GM18505 (cell line): ENCODE data around the gene ZBTB7C.

Source experiments
- ATAC-seq: cut with Tn5 transposase; IDR thresholded peaks from one replicate; pipeline ENCODE4 v1.9.1; 2021; ENCODE audit not compliant: unreplicated experiment
- POLR2A ChIP-seq: IDR thresholded peaks from 4 replicates; pipeline ENCODE4 v1.6.1; 2011; ENCODE audit warnings: borderline replicate concordance; ENCODE audit not compliant: insufficient read depth, insufficient read length; ENCODE audit errors: extremely low read depth

ZBTB7C gene

GRCh38 chr18:48036226-48036625 lies 373.0 kb downstream of the ZBTB7C start:
- ATAC-seq = no peak
- TF ChIP-seq POLR2A = no peak

- ATAC-seq = no peak
- TF ChIP-seq POLR2A = no peak
Observed at GRCh38 chr18:48035556-48035860, 373.7 kb downstream of the ZBTB7C start.

- TF ChIP-seq POLR2A = no peak
- no peak for ATAC-seq
Observed at GRCh38 chr18:48034651-48035555, 374.3 kb downstream of the ZBTB7C start.

GRCh38 chr18:48033790-48034650 lies 375.2 kb downstream of the ZBTB7C start:
- no peak for ATAC-seq
- TF ChIP-seq POLR2A = no peak

GRCh38 chr18:48032876-48033789 lies 376.1 kb downstream of the ZBTB7C start:
- TF ChIP-seq POLR2A = no peak
- ATAC-seq = no peak

- no peak for ATAC-seq
- no peak for TF ChIP-seq POLR2A
Observed at GRCh38 chr18:48031641-48032040, 377.5 kb downstream of the ZBTB7C start.

- no peak for ATAC-seq
Observed at GRCh38 chr18:48030616-48031480, 378.3 kb downstream of the ZBTB7C start.

GRCh38 chr18:48029296-48029986 lies 379.7 kb downstream of the ZBTB7C start:
- TF ChIP-seq POLR2A = no peak
- no peak for ATAC-seq

More at GRCh38 chr18:48030616-48031480, 378.3 kb downstream of the ZBTB7C start:
- TF ChIP-seq POLR2A = no peak

- ATAC-seq = no peak
- no peak for TF ChIP-seq POLR2A
Observed at GRCh38 chr18:48028696-48029095, 380.5 kb downstream of the ZBTB7C start.

- no peak for ATAC-seq
- TF ChIP-seq POLR2A = no peak
Observed at GRCh38 chr18:48028081-48028480, 381.1 kb downstream of the ZBTB7C start.

GRCh38 chr18:48027401-48027963 lies 381.7 kb downstream of the ZBTB7C start:
- no peak for TF ChIP-seq POLR2A
- ATAC-seq = no peak
